ENCODE results near the gene SORBS1.

The SORBS1 gene

GRCh38 chr10:95451568-95452524 lies 109.3 kb downstream of the SORBS1 start:
- TF ChIP-seq ZFX (IDR thresholded peaks at IDR 0.05) (no peak), CTCF (conservative IDR thresholded peaks at IDR 0.05) (no peak)
- no peak overlapping the region for H3K27ac ChIP-seq

GRCh38 chr10:95451150-95451549 lies 110.0 kb downstream of the SORBS1 start:
- no peak for TF ChIP-seq ZFX (IDR thresholded peaks at IDR 0.05)
- TF ChIP-seq CTCF (conservative IDR thresholded peaks at IDR 0.05) = no peak

GRCh38 chr10:95450188-95450587 lies 111.0 kb downstream of the SORBS1 start:
- H3K27ac ChIP-seq = no peak overlapping the region
- TF ChIP-seq CTCF (conservative IDR thresholded peaks at IDR 0.05) = no peak
- no peak for TF ChIP-seq ZFX (IDR thresholded peaks at IDR 0.05)

More at GRCh38 chr10:95451150-95451549, 110.0 kb downstream of the SORBS1 start:
- no peak overlapping the region for H3K27ac ChIP-seq

- TF ChIP-seq ZFX (IDR thresholded peaks at IDR 0.05) (no peak), CTCF (conservative IDR thresholded peaks at IDR 0.05) (no peak)
- H3K27ac ChIP-seq = no peak overlapping the region
These were observed 113.5 kb downstream of the SORBS1 start for GRCh38 chr10:95447685-95448084.

- no peak overlapping the region for H3K27ac ChIP-seq
- TF ChIP-seq CTCF (conservative IDR thresholded peaks at IDR 0.05) (peak; percentile 92), ZFX (IDR thresholded peaks at IDR 0.05) (no peak)
These were observed 115.2 kb downstream of the SORBS1 start for GRCh38 chr10:95445837-95446486.

GRCh38 chr10:95445223-95445836 lies 115.8 kb downstream of the SORBS1 start:
- H3K27ac ChIP-seq = no peak overlapping the region
- TF ChIP-seq ZFX (IDR thresholded peaks at IDR 0.05) (no peak), CTCF (conservative IDR thresholded peaks at IDR 0.05) (no peak)

GRCh38 chr10:95444792-95445191 lies 116.4 kb downstream of the SORBS1 start:
- H3K27ac ChIP-seq = no peak overlapping the region
- TF ChIP-seq ZFX (IDR thresholded peaks at IDR 0.05) (no peak), CTCF (conservative IDR thresholded peaks at IDR 0.05) (no peak)

Data from C4-2B (cell line).